Hematopoietic multipotent progenitor cell treated with erythropoietin and hydrocortisone succinate and interleukin-3 and kit ligand, for 8 days (in vitro differentiated cells): ENCODE data around the gene MESD.
"Not testable (repeated sequence)": the region's sequence is repeated elsewhere in the genome, so short reads cannot be mapped to it uniquely, and the experiment has no call there.

Source experiments
- DNase-seq: peaks from one replicate; pipeline ENCODE4 v3.0.0-alpha.2; 2015

The MESD gene

DNA sequence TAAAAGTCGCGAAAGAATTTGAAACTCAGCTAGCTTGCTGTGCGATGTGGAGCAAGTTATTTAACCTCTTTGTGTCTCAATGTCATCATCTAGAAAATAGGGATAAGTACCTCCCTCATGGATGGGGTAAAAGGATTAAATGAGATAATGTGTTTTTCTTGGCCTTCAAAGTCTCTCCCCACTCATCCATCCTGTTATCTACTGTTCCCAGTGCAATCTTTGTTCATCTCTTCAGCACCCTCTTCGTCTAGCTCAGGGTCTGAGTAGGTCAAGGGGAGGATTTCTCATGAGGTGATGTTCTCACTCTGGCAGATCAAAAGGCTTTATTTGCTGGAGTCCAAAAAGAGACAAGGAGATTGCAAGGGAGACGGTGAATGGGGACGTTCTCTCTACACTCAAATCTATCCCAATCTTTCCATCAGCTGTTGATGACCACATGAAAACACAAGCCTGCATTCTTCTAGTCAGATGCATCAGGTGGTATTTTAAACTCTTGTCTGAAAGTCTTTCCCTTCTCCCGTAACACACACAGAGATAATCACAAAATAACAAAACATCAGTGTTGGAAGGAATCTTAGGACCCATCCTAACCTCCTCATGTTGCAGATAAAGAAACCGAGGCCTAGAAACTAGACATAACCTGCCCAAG lies 1.3 kb downstream of the MESD start:
- no peak for DNase-seq

DNA sequence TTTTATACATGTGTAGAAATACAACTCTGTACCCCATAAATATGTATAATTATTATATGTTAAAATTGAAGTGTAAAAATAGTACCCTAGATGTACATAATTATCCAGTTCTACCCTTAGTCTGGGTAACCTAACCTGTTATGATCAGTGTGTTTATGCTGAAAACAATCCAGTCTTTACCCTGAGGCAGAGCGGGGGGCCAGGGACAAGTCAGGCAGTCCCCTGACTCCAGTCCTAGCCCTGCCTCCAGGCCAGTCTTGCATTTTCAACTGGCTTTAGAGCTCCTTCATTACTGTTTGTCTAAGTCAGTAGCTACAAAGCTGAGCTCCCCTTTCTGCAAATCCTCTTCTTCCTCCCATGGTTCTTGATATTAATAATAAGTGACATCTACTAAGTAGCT lies 3.1 kb downstream of the MESD start:
- no peak for DNase-seq

DNA sequence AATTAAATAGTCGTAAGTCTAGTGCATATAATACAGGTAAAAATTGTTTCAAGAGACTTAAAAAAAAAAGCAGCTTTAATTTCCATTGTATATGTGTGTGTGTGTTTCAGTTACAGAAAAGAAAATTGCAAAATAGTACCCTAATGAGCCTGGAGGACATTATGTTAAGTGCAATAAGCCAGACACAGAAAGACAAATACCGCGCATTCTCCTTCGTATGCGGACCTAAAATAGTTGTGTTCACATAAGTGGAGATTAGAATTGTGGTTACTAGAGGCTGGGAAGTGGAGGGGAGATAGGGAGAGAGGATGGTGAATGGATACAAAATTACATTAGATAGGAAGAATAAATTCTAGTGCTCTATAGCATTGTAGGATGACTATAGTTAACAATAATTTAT lies 3.6 kb downstream of the MESD start:
- DNase-seq = peak; percentile 47

DNA sequence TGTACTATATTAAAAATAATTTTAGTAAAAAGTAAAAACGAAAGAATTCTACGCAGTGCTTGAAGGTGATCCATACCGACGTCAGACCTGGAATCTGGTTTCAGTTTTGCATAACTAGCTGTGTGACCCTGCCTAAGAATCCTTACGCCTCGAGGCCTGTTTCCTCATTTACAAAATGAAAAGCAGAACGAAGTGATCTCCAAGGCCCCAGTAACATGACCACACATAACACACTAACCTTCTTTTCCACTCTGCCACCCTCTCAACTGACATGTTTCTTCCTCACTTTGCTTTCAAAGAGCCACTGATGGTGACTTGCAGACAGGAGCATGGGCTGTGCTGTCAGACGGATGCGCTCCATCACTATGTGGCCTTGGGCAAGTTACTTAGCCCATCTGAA lies 4.8 kb downstream of the MESD start:
- DNase-seq = no peak

DNA sequence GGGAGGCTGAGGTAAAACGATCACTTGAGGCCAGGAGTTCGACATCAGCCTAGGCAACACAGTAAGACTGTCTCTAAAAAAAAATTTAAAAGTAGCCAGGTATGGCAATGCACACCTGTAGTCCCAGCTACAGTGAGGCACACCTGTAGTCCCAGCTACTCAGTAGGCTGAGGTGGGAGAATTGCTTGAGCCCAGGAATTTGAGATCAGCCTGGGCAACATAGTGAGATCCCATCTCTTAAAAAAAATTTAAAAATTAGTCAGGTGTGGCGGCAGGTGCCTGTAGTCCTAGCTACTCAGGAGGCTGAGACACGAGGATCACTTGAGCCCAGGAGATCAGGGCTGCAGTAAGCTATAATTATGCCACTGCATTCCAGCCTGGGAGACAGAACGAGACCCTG lies 6.8 kb downstream of the MESD start:
- no peak for DNase-seq

DNA sequence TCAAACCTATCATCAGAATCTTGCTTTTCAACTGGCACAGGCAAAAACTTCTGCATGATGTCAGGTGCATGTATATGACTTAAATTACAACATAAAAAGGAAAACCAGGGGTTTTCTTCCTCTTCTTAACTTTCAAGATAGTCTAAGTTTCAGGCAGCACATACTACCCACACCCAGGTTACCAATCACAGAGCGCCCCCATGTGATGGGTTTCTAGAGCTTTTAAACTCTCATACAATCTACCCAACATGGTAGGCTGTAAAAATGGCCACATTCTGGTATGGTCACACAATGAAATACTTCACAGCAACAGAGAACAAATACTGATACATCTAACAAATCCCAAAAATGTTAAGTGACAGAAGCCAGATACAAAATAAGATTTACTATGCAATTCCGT lies 7.4 kb downstream of the MESD start:
- DNase-seq = no peak

DNA sequence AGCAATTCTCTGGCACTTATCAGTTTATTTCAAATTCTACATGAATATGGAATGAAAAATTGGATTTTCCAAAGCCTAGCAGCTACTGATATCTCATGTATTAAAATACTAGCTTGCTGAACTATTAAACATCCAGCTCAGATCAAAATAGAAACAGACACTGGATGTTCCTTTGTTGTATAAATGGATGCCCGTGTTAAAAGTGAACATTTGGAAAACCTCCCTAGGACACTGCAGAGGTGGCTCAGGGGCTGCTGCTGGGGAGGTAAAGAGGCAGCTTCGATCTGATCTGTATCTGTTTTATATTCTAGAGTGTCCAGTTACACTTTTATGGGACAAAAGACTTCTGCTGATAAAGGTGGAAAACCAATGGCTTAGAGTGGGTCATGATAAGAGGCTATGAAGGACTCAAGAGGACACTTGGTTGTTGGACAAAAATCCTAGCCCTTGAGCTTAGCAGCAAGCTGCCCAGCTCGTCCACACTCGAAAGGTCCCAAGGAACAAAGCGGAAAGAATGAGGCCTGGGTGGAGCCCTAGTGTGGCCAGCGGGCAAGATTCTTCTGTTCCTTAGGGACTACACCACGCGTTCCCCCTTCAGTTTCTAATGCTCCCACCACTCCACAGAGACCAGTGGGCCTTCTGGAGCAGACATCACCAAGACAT lies 9.9 kb downstream of the MESD start:
- no peak for DNase-seq

DNA sequence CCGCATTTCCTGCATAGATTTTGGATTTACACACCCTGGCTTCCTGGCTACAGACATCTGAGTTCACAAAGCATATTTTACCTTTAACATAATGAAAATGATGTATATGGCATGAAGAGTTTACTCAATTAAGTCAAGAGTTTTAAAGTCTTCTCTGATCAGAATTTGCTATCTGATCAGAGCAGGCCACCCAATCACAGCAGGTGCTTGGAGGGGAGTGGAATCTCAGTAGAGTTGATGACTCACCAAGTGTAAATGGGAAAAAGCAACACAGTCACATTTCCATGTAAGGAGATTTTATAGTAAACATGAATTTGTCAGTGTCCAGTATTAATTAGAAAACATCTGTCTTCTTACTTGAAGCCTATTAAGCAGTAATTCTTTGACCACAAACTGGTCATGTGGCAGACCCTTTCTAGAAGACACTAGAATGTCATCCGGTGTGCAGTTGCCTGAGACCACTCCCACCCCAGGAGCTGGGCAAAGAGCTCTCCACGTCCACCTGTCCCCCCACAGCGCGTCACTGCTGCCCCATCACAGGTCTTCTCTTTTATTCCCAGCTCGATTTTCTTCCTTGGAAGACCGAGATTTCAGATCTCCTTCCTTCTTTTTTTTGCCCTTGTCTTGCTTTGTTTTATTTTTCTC lies 10.8 kb downstream of the MESD start:
- no peak for DNase-seq

DNA sequence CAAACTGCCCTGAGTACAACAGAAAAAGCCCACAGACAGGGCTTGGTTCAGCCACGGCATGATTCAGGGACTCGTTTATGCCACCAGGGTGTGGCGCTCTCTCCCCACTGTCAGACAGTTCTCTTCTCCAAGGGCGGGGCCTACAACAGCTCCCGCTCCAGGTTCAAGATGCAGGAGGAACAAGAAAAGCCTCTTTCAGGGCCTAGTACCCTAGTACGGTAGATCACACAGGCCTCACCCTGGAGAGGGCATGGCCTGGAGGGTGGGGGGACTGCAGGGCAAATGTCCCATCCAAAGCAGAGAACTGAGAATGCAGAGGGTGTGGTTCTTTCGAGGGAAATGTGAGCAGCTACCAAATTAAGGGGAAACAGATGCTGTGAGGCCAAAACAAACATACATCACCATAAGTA lies 12.0 kb downstream of the MESD start:
- DNase-seq = peak; percentile 69

DNA sequence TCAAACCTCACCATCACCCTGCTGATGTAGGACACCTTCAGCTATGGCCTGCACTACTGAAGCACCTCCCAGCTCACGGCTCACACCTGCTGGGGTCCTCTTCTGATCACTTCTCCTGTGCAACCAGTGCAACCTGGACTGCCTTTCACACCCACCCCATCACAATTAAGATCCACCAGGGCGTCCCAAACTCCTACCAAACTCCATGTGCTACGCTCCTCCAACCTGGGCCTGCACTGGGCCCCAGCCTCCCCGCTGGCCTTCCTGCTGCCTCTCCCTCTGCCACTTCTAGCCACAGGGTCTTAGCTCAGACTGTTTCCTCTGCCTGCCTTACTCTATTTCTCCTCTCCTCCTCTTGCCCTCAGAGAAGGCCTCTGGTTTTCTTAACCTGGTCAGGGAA lies 12.8 kb downstream of the MESD start:
- no peak for DNase-seq

DNA sequence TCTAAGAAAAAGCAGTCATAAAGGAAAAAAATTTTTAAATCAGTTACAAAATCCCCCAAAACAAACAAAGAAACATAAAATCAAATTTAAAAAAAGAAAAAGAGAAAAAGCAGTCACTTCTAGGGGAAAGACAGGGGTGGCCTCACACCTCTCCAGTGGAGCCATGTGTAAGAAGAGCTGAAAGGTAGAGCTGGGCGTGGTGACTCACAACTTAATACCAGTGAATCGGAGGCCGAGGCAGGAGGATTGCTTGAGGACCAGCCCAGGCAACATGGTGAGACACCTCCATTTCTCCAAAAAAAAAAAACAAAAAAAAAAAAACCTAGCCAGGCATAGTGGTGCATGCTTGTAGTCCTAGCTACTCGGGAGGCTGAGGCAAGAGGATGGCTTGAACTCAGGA lies 14.7 kb downstream of the MESD start:
- no peak for DNase-seq

DNA sequence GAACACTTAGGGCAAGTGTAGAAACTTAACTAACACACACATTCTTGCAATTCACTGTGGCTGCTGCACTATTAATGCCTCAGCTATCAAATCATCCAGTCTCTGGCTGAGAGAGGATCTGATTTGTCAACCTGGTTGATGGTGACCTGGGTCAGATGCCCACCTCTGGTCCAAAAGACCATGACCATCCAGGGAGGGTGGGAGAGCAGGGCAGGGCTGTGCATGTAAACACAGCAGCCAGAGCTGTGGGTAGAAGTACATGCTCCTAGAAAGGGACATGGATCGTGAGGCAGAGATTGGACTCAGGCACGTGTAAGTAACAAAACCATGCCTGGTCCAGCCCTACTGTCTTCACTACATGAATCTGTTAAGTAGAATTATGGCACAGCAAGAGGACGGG lies 17.3 kb downstream of the MESD start:
- no peak for DNase-seq

DNA sequence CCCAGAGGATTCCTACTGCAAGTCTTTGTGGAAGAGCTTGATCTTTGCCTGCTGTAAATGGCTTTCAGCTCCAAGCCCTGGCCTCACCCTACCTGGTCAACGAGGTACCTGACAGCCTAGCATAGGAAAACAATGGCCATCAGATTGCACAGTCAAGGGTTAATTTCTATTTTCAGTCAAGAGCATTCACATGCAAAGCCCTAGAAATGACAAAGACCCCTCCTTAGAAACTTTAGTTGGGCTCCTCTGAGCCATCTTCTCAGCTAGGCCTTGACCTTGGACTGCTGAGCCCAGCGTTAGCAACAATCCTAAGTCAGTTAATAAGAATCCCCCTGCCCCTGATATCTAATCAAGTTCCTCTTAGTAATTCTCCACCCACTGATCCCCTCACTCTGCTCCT lies 18.5 kb downstream of the MESD start:
- DNase-seq = no peak

DNA sequence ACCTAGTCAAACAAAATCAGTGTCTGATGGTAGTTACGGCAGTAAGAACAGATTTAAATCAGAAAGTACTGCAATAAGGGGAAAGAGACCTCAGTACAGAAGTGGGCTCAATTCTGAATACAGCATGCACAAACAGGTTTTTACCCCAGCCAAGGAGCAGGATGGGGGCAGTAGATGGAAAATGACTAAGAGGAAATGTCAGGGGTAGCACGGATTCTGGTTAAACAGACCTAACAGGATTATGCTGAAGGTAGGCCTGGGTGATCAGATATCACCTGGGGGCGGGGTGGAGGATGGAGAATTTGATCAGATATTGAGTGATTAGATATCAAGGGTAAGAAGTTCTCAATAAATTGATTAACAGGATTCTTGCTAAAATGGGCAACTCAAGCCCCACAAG lies 19.0 kb downstream of the MESD start:
- DNase-seq = no peak

DNA sequence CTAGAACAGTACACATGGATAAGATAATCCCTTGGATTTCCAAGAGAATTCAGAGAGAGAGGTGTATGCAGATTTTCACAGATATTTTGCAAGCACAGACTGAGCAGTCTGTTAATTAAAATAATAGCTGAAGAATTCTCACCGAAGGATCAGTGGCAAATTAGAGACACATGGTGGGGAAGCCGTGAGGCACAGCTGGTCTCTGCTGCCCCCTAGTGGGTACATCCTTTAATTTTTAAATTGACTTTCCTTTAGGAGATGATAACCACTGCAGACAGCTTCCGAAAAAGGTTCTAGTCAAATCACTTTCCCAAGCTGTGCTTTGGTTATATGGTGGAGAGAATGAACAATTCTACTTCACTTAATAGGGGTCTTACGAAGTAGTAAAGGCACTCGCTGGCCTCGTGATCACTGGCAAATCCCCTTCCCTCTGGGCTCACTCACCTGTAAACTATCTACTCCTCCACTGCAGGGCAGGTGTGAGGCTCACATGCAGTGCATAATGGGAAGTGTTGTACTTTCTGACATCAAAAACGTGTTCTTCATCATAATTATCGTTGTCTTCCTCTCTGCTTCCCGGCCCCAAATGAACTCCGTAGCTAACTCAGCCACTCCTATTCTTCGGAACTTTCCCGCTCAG lies 19.5 kb downstream of the MESD start:
- peak; percentile 73 for DNase-seq

DNA sequence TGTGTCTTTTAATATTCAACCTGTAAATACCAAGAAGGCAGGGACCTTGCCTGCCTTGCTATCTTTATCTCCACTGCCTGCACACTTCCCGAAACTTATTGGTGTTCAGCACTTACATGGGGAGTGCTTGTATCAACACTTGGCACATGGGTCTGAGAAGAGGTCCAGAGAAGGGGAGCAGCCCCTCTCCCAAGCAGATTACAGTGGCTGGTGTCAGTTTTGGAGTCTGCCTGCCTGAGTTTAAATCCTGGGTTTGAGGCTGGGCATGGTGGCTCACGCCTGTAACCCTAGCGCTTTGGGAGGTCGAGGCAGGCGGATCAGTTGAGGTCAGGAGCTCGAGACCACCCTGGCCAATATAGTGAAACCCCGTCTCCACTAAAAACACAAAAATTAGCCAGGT lies 20.3 kb downstream of the MESD start:
- DNase-seq = no peak

DNA sequence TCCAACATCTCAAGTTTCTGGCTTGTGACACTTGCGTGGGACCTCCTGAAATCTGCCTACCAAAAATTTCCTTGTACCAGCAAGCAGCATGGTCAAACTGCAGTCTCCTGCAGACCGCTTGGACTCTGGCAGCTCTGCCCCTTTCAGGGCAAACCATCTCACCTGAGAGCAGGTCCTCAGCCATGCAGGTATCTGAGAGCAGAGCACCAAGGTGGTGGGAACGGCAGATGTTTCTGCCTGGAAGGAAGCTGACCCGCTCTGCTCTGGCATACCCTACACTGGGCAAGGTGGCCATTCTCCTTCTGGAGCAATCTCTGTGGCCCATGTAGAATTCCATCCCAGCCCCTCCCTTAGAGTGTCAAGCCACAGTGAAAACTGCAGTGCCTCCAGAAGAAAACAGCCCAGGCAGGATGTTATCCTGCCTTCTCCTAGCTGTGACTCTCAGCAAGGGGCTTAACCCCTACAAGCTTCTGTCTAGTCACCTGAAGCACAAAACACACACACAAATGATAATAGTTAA lies 21.6 kb downstream of the MESD start:
- no peak for DNase-seq

DNA sequence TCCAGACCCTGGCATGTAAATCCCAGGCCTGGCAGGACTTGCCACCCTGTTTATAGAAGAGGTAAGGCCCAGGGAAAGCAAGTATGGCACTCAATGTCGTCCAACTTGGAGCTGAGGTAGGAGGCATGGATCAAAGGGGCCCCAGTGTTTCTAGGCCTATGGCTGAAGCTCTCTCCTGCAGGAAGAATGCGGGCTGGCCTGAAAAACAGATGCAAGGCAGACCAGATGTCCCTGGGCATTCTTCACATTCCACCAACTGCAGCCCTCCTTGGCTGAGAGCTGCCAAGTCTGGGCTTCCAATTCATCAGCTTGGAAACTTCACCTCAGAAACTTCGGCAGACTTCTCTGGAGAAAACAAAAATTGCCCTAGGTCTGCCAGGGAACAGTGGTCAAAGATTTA lies 22.2 kb downstream of the MESD start:
- no peak for DNase-seq

DNA sequence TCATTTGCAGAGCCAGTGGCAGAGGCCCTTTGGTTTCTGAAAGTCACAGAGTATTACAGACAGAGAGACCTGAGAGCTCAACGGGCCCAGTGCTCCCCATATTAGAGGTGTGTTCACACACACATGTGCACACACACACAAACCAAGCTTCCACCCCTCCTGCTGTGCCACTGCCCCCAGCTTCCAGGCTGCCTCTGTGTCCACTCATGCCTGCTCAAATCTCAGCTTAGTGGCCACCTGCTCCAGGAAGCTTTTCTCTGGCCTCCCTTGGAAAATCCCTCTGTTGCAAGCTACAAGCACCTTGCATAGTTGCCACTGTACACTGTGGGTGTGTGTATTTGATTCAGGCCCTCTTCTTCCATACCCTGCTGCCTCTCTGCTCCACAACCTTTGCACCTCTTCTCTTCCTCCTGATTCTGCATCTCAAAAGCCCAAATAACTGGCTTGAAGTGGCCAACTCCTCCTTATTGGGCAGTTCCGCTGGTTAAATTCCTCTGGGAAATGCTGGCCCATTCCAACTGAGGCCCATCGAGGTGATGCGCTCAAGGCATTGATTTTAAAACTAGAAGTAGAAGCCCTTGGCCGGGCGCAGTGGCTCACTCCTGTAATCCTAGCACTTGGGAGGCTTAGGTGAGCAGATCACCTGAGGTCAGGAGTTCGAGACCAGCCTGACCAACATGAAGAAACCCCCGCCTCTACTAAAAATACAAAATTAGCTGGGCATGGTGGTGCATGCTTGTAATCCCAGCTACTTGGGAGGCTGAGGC lies 23.0 kb downstream of the MESD start:
- no peak for DNase-seq

DNA sequence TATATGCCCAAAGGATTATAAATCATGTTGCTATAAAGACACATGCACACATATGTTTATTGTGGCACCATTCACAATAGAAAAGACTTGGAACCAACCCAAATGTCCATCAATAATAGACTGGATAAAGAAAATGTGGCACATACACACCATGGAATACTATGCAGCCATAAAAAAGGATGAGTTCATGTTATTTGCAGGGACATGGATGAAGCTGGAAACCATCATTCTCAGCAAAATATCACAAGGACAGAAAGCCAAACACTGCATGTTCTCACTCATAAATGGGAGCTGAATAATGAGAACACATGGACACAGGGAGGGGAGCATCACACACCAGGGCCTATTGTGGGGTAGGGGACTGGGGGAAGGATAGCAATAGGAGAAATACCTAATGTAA lies 24.2 kb downstream of the MESD start:
- not testable (repeated sequence) for DNase-seq

DNA sequence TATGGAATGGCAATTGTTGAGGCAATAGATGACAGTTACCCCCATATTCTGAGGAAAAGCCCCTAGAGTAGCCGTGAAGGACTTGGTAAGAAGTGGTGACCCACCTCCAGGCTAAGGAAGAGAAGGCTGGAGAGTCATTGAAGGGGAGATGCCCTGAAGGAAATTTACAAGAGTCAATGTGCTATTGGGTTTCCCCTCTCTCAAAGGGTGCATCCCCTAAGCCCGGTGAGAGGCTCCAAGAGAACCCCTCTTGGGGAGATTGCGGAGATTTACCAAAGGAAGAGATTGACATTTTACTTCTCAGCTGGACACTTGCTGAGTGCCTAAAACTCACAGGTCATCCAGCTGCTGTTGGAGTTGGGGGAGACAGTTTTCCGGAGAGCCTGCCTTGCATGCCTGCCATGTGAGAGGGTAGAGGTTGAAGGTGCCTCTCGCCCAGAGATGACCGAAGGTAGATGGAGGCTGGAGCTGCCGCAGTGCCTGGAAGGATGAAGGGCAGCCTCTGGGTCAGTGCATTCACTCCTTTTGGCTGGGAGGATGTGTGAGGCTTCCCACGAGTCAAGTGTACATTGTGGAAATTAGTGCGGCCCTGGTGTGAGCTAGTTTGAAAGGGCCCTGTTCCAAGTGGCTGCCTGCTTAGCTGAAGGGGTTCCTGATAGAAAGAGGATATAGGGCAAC lies 30.7 kb downstream of the MESD start:
- no peak for DNase-seq

DNA sequence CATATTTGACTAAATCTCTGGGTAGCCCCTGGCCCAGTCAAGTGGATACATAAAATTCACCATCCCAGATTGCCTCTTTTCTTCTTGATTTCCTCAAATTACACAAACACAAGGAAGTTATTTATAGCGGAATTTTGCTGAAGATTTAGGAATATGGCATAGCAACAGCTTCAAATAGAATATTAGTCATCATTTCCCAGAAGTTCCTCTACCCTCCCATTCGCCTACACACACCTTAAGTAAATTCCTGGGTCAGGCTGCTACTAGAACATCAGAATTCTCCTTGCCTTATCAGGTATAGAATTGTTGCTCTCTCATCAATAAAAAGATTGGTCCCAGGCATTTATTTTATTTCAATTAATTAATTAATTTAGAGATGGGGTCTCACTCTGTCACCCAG lies 31.6 kb downstream of the MESD start:
- DNase-seq = no peak

DNA sequence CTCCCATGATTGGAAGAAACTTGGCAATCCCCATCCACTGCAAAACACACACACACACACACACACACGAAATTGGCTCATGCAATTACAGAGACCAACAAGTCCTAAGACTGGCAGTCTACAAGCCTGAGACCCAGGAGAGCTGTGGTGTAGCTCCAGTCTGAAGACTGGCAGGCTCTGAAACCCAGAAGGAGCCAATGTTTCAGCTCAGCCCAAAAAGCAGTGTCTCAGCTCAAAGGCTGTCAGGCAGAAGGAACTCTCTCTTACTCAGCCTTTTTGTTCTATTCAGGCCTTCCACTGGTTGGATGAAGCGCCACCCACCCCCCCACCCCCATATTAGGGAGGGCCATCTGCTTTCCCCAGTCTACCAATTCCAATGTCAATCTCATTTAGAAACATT lies 32.1 kb downstream of the MESD start:
- DNase-seq = no peak
